Uterus (tissue), 4 donors: Measurements from ENCODE around the gene GJC2. TPM values are rescaled to one million over a fixed set of nuclear protein-coding genes. Genes with fewer than 3 reads are reported as not detected.

Source experiments
- DNase-seq, 2 donors: peaks; one replicate each; pipeline ENCODE4 v3.0.0-alpha.2; 2019 to 2020
- H3K27ac ChIP-seq, 2 donors: fragments of 200-600 bp; sonication (generic); 1 replicate in 1 of 2; 2 replicates in 1 of 2; pipeline ENCODE4 v1.5.1; 2016 to 2018
- H3K27me3 ChIP-seq, 2 donors: fragments of 200-600 bp; sonication (generic); one replicate each; pipeline ENCODE4 v1.5.1; 2018 to 2019; ENCODE audit warnings: control low read depth in 1 of 2
- H3K36me3 ChIP-seq, 2 donors: fragments of 200-600 bp; sonication (generic); one replicate each; pipeline ENCODE4 v1.5.1; 2019; ENCODE audit warnings: control low read depth in 1 of 2
- H3K4me1 ChIP-seq, 2 donors: fragments of 200-600 bp; sonication (generic); one replicate each; pipeline ENCODE4 v1.5.1; 2018 to 2019; ENCODE audit warnings: control low read depth in 1 of 2
- H3K4me3 ChIP-seq, 2 donors: fragments of 200-600 bp; sonication (generic); 1 replicate in 1 of 2; 2 replicates in 1 of 2; pipeline ENCODE4 v1.5.1; 2018 to 2019; ENCODE audit warnings: mild to moderate bottlenecking in 1 of 2
- H3K9me3 ChIP-seq, 2 donors: fragments of 200-600 bp; sonication (generic); one replicate each; pipeline ENCODE4 v1.5.1; 2019; ENCODE audit warnings: control low read depth in 1 of 2
- POLR2A ChIP-seq, 2 donors: fragments of 450-650 bp; IDR thresholded peaks; one replicate each; pipeline ENCODE4 v1.6.1; 2016; ENCODE audit warnings: antibody characterized with exemption in 2 of 2, mild to moderate bottlenecking in 1 of 2, moderate library complexity in 1 of 2
- intact Hi-C: fragments of 100-400 bp; cut with DNase I; formaldehyde crosslinking; loops from one replicate; pipeline ENCODE4 v1.15.1; 2023; ENCODE audit warnings: low total_unique reads
- total RNA-seq, 4 donors: library from RNA; depleted of rRNA in 3 of 4; stranded (reverse); fragments of >200 nt in 3 of 4; gene quantifications; one replicate each; pipeline versions ENCODE4 v1.1.0 to v1.2.4, GENCODE V29; 2014 to 2023
- TF ChIP-seq, protein P1 (sequence below), 4 experiments: fragments of 200-600 bp in 2 of 4; fragments of 450-650 bp in 2 of 4; sonication (generic) in 2 of 4; IDR thresholded peaks; one replicate each; pipeline ENCODE4 v1.5.1; 2016 to 2019; ENCODE audit warnings: antibody characterized with exemption in 4 of 4, mild to moderate bottlenecking in 2 of 4, moderate library complexity in 1 of 4
- donor health status: DM: yes; HTN: yes; CAD: no.

GJC2 gene
- total RNA-seq, 4 donors from 2014 or later, result 2.6 to 25.8 (median 10.7) TPM

GRCh38 chr1:228106800-228107054, 43.0 kb upstream of the GJC2 start:
- no peaks in the 10 kb centered on the region for H3K9me3 ChIP-seq
- intact Hi-C loops, result no loop called here
- H3K27me3 ChIP-seq, result no peaks in the 10 kb centered on the region
- no peak overlapping the region for H3K4me3 ChIP-seq
- no peak for DNase-seq
- no peaks in the 10 kb centered on the region for H3K36me3 ChIP-seq
- peaks cover 0 to 22% of the 10 kb centered on the region in 2 donors for H3K4me1 ChIP-seq
- no peak for TF ChIP-seq POLR2A (IDR thresholded peaks at IDR 0.05)
- TF ChIP-seq, protein P1, sequence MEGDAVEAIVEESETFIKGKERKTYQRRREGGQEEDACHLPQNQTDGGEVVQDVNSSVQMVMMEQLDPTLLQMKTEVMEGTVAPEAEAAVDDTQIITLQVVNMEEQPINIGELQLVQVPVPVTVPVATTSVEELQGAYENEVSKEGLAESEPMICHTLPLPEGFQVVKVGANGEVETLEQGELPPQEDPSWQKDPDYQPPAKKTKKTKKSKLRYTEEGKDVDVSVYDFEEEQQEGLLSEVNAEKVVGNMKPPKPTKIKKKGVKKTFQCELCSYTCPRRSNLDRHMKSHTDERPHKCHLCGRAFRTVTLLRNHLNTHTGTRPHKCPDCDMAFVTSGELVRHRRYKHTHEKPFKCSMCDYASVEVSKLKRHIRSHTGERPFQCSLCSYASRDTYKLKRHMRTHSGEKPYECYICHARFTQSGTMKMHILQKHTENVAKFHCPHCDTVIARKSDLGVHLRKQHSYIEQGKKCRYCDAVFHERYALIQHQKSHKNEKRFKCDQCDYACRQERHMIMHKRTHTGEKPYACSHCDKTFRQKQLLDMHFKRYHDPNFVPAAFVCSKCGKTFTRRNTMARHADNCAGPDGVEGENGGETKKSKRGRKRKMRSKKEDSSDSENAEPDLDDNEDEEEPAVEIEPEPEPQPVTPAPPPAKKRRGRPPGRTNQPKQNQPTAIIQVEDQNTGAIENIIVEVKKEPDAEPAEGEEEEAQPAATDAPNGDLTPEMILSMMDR (IDR thresholded peaks at IDR 0.05), result no peak
- no peak overlapping the region for H3K27ac ChIP-seq

DNA sequence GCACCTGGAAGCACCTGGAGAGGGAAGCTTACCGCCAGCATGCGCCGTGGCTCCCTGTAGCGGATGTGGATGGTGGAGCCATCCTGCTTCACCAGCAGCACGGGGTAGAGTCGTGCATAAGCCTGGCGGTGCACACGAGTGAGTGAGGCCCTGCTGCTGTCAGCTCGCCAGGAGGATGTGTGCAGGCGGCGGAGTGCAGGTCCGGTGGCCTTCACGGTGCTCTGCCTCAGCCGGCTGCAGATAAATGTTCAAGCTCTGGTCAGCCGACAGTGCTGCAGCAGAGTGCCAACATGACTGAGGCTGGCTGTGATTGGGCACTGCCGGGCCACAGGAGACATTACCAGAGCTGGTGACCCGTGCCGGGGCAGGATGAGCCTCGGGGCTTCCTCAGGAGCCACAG, 42.1 kb upstream of the GJC2 start:
- no peak for DNase-seq
- H3K9me3 ChIP-seq, result no peaks in the 10 kb centered on the region
- H3K36me3 ChIP-seq, result no peaks in the 10 kb centered on the region
- H3K4me1 ChIP-seq, result peaks cover 0 to 16% of the 10 kb centered on the region in 2 donors
- no peak for TF ChIP-seq POLR2A (IDR thresholded peaks at IDR 0.05)
- TF ChIP-seq, protein P1 (IDR thresholded peaks at IDR 0.05), result no peak
- H3K4me3 ChIP-seq, result no peak overlapping the region
- no peak overlapping the region for H3K27ac ChIP-seq
- intact Hi-C loops, result no loop called here
- H3K27me3 ChIP-seq, result no peaks in the 10 kb centered on the region

DNA sequence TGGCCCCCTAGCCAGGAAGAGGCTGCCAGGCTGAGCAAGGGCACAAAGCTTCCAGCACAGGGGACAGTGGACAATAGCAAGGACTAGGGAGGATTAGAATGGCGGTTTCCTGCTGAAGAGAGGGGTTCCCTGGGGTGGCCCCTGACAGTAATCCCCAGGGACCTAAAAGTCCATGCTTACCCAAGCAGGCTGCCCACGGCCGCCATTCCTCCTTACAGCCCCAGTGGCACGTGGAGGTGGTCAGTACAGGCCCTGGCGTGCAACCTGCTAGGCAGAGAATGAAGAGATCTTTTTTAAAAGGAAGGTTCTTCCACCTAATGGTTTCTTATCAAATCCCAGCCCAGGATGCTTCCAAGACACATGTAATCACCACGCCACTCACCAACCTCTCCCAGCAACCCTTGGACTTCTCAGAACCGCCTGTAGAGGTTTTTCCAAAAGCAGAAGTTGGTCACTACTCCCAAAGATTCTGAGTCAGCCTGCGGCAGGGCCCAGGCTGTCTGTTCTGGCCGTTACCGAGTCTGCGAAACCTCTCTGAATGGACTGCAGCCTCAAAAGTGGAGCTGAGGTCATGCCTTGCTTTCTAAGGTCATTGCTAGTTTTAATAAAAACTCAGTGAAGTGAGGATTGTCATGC, 41.6 kb upstream of the GJC2 start:
- H3K4me1 ChIP-seq, result peaks cover 0 to 16% of the 10 kb centered on the region in 2 donors
- H3K36me3 ChIP-seq, result no peaks in the 10 kb centered on the region
- peak overlapping the region; percentile 71 to 82 for H3K4me3 ChIP-seq
- DNase-seq, result no peak
- H3K27me3 ChIP-seq, result no peaks in the 10 kb centered on the region
- H3K27ac ChIP-seq, result peak overlapping the region; percentile 94 to 97
- no peaks in the 10 kb centered on the region for H3K9me3 ChIP-seq
- intact Hi-C loops, result no loop called here
- no peak for TF ChIP-seq POLR2A (IDR thresholded peaks at IDR 0.05)
- TF ChIP-seq, protein P1 (IDR thresholded peaks at IDR 0.05), result no peak

DNA sequence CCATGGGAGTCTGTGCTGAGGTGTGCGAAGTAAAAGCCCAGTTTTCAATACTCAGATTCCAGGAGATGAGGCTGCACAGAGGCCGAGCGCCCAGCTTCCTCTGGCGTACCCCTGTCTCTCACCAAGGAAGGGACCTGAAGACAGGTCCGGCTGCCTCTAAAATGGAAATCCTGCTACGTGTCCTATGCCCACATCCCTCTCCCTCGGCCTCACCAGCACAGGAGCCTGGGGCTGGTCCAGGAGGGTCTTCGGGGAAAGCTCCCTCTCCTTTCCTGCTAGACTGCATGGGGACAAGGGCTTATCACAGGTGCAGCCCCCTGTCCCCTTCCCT, 41.0 kb upstream of the GJC2 start:
- Histone ChIP-seq H3K36me3 (no peaks in the 10 kb centered on the region), H3K4me3 (peak overlapping the region; percentile 71 to 82), H3K9me3 (no peaks in the 10 kb centered on the region), H3K4me1 (peaks cover 0 to 13% of the 10 kb centered on the region in 2 donors), H3K27ac (peak overlapping the region; percentile 94 to 97), H3K27me3 (no peaks in the 10 kb centered on the region)
- intact Hi-C loops, result no loop called here
- DNase-seq, result no peak
- no peak for TF ChIP-seq POLR2A (IDR thresholded peaks at IDR 0.05)
- TF ChIP-seq, protein P1 (IDR thresholded peaks at IDR 0.05), result no peak

GRCh38 chr1:228109073-228109961, 40.4 kb upstream of the GJC2 start, which contains the start of gene MRPL55:
TSS of gene MRPL55 (minus strand) at chr1:228109299. CDS start at chr1:228108260, 1,039 bp downstream.
- Histone ChIP-seq H3K36me3 (no peaks in the 10 kb centered on the region), H3K27me3 (no peaks in the 10 kb centered on the region), H3K27ac (peak within 1 kb of the TSS; percentile 94 to 97), H3K4me3 (peak within 1 kb of the TSS; percentile 71 to 82), H3K9me3 (no peaks in the 10 kb centered on the region), H3K4me1 (peaks cover 0 to 12% of the 10 kb centered on the region in 2 donors)
- peak; percentile 97 to 100 for DNase-seq
- intact Hi-C loops, result no loop called here
- TF ChIP-seq, protein P1 (IDR thresholded peaks at IDR 0.05), result peak in 2 of 4 experiments; percentile 14 to 19
- peak; percentile 93 to 96 for TF ChIP-seq POLR2A (IDR thresholded peaks at IDR 0.05)
